IPS-NIHi11 (cell line): ENCODE data around the gene ACVR1.

ENCODE experiments used
- DNase-seq: peaks from one replicate; pipeline ENCODE4 v3.0.0; 2012; ENCODE audit warnings: mixed read lengths, low spot score

Gene ACVR1

DNA sequence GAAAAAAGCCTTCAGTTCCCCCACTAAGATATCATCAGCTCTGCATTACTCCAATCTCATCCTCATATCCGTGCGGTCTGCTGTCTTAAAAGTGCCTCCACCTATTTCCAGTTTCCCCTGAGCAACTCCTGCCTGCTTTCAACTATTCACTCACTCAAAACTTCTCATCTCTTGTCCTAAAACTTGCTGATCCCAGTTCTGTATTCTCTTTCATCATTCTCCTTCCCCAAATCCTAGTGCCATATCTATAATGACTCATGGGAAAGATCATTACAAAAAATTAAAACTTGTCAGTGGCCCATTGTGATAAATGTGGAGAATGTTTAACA, 20.0 kb downstream of the ACVR1 start:
- DNase-seq: no peak

DNA sequence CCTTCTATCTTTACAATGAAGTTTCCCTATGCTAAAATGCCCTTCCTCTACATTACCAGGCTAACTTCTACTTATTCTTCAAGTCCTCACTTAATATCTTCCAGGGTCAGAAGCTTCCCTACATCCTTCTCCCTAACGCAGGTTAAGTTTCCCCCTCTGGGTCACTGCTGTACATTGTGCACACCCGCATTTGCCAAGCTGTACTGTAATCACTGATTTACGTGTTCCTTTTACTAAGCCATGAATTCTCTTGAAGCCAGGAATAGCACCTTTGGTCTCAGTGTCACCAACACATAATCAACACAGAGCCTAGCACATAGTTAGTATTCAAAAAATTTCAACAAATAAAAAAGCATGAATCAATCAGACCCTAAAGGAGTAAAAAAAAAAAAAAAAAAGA, 22.3 kb downstream of the ACVR1 start:
- no peak for DNase-seq

DNA sequence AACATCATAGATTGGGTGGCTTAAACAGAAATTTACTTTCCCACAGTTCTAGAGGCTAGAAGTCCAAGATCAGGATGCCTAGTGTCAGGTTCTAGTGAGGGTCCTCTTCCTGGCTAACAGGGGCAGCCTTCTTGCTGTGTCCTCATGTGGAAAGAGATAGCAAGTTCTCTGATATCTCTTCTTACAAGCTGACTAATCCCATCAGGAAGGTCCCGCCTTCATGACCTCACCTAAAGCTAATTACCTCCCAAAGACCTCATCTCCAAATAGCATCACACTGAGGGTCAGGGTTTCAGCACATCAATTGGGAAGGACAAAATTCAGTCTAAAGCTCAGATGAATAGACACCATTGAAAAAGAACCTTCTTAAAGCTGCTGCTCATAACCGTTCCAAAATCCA, 22.9 kb downstream of the ACVR1 start:
- no peak for DNase-seq

- no peak for DNase-seq
Observed at GRCh38 chr2:157849591-157849990, 26.5 kb downstream of the ACVR1 start.

GRCh38 chr2:157848213-157848612, 27.9 kb downstream of the ACVR1 start:
- no peak for DNase-seq

DNA sequence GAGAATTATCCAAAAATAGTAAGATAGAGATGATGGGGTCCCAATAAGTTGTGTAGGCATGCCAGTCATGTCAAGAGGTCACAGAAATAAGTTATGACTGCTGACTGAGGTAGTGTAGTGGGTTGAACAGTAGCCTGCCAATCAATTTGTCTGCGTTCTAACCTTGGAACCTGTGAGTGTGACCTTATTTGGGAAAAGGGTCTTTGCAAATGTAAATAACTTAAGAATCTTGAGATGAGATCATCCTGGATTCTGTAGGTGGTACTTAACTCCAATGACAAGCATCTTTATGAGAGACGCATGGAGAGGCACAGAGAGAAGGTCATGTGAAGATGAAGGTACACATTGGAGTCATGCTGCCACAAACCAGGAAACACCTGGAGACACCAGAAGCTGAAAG, 31.0 kb downstream of the ACVR1 start:
- no peak for DNase-seq

- DNase-seq: no peak
Observed at GRCh38 chr2:157843935-157844334, 32.2 kb downstream of the ACVR1 start.

DNA sequence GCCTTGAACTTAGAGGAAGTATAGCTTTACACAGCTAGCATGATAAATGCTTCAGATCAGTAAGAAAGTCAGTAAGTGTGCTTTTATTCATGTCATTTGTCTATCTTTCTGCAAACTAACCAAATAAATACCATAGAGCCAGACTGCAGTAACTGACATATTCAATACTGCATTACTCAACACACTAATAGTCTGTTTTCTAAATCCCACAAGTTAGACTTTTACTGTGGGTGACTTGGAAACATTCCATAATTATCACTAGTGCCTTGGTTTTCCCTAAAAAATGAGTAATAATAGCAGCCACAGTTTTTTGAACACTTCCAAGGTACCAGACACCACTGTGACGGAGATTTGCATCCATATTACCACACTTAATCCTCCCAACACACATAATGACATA, 33.0 kb downstream of the ACVR1 start:
- DNase-seq: no peak

GRCh38 chr2:157842106-157842879, 33.8 kb downstream of the ACVR1 start:
- no peak for DNase-seq

- DNase-seq: no peak
Observed at GRCh38 chr2:157841485-157841884, 34.6 kb downstream of the ACVR1 start.

GRCh38 chr2:157840568-157841156, 35.5 kb downstream of the ACVR1 start:
- DNase-seq: peak; percentile 23

GRCh38 chr2:157839822-157840221, 36.3 kb downstream of the ACVR1 start:
- peak; percentile 68 for DNase-seq

DNA sequence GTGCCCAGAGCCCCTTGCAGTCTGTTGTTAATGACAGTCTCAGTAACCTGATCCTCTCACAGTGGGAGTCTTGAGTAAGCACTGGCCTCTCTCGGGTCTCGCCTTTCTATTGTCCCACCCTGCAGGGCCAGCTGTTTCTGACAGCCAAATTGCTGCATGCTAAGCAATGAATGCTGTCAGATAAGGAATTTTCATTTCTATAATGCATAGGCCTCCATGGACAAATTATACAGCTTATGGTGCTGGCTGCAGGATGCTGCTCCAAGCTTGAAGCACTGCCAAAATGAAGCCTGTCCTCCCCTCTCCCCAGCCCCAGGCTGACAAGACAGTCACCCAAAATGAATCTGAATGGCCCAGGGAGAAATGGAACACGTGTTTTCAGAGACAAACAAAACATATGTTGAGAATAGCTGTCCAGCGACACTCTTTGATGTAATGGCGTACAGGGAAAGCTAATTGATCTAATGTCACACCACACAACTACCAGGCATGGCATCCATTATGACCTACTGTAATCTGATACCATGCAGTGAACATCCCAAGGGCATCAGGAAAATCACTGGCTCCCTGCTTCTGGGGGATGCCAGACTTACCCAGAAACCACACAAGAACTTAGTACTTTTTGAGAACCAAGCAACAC, 36.8 kb downstream of the ACVR1 start:
- DNase-seq: peak; percentile 86

DNA sequence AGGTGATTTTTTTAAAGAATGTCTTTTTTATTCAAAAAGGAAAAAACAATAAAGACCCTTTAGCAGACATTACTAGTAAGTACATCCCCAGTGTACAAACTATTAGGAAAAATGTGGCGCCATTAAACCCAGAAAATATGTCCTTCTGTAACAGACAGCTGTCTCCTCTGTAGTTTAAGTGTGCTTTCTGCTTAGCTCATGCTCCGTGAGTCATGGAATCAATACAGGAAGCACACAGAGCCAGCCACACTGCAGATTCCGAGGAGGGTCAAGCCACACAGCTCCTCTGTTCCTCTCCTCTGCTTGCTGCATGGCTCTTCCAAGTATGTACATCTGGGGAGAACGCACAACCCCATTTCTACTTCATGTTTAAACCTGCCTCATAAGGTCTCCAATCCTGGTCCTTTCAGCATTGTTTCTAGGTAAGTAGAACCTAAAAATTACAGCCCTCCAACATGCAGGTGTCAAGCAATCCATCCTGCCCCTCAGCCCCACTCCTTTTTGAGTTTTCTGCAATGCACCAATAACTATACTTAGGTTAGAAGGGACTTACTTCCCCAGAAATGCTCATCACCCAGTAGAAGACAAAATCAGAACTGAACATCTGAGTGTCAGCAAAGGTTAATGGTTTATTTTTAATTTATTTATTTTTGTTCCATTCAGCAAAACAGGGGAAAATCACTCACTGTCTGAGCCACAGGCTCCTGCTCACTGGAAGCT, 37.5 kb downstream of the ACVR1 start:
- peak; percentile 35 for DNase-seq

GRCh38 chr2:157837851-157838441, 38.2 kb downstream of the ACVR1 start:
- no peak for DNase-seq

GRCh38 chr2:157836531-157836930, 39.6 kb downstream of the ACVR1 start:
- DNase-seq: no peak

DNA sequence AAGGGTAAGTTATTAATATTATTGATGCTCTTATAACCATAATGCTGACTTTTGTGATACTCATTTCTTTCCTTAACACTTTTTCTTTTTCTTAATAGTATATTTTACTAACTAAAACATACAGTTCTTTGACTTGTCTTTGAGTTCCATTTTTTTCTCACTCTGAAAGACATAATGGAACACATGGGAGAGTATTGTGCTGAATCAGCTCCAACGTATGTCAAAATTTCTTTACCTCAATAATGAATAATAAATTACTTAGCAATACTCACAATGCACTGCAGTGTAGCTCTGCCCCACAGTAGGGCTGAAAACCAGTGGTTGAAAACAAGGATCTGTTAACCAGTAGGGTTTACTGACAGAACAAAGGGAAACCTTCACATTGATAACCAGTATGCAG, 40.7 kb downstream of the ACVR1 start:
- DNase-seq: no peak

GRCh38 chr2:157835006-157835405, 41.1 kb downstream of the ACVR1 start:
- DNase-seq: no peak

DNA sequence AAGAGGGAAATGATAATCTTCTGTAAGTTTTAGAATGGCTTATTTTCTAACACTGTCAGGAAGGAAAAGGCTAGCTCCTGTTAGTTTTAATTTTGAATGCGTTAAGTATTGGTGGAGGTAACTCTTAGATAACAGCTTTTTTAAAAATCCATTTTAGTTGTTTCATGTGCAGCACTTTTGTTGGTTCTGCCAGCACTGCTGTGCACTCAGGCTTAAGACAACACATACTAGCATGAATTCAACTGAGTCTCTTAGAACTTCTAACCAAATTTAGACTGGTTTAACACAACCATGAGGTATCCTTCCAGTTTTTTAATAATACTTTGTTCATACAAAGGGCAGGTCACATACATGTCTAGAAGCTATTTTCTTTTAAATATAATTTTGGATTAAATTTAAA, 42.4 kb downstream of the ACVR1 start:
- DNase-seq: no peak

DNA sequence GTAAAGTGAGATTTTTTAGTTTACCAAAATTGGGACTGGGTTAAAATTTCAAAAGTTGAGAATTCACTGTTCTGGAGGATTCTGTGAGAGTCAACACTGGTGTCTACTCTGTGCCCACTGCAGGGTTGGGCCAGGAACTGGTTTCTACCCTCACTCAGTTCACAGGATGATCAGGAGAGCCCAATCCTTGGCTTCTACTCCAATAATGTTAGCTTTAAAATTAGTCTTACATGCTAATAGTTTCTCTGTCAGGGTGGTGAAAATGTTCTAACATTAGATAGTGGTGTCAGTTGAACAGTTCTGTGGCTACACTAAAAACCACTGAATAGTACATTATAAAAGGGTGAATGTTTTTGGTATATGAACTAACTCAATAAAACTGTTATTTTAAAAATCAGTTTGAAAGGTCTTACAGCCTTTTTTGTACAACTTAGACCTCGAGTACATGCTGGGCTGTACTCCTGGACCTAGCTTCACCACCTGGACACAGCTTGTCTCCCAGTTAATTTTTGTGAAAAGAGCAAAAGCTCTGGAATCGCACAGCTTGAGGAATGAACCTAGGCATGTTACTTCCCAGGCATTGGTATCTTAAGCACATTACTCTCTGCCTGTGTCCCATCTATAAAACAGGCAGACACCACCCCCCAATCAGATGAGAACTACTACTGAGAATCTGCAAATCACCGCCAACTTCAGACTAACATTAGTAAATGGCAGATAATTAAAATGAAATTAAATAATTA, 44.4 kb downstream of the ACVR1 start:
- no peak for DNase-seq

- DNase-seq: no peak
Observed at GRCh38 chr2:157830696-157831570, 45.2 kb downstream of the ACVR1 start.
